Measurements from ENCODE around the gene DNAJB7. TPM values are rescaled to one million over a fixed set of nuclear protein-coding genes. Genes with fewer than 3 reads are reported as not detected.
"Not testable (repeated sequence)": the region's sequence is repeated elsewhere in the genome, so short reads cannot be mapped to it uniquely, and the experiment has no call there.

The DNAJB7 gene
- total RNA-seq, 1 donor from 2014 or later: not detected

GRCh38 chr22:40857309-40857855, 4.5 kb downstream of the DNAJB7 start:
- H3K4me3 ChIP-seq (ENCODE audit: low read depth, low read length): peak overlapping the region; percentile 95
- TF ChIP-seq CTCF (conservative IDR thresholded peaks at IDR 0.05; ENCODE audit: low read depth, low read length): no peak
- DNase-seq (ENCODE audit: low read depth): no peak

GRCh38 chr22:40856513-40857308, 5.2 kb downstream of the DNAJB7 start, which contains the start of the genes ST13 and XPNPEP3:
TSS of gene ST13 (minus strand) at chr22:40856639. CDS start at chr22:40856540, 99 bp downstream.
TSS of gene XPNPEP3 (plus strand) at chr22:40857148. CDS start at chr22:40857182, 34 bp downstream.
- peak within 1 kb of the TSS; percentile 95 for H3K4me3 ChIP-seq (ENCODE audit: low read depth, low read length)
- peak; percentile 36 for TF ChIP-seq CTCF (conservative IDR thresholded peaks at IDR 0.05; ENCODE audit: low read depth, low read length)
- DNase-seq (ENCODE audit: low read depth): peak; percentile 59

GRCh38 chr22:40855979-40856512, 5.9 kb downstream of the DNAJB7 start:
- DNase-seq (ENCODE audit: low read depth): no peak

GRCh38 chr22:40855071-40855978, 6.6 kb downstream of the DNAJB7 start:
- no peak for TF ChIP-seq CTCF (conservative IDR thresholded peaks at IDR 0.05; ENCODE audit: low read depth, low read length)
- peak overlapping the region; percentile 95 for H3K4me3 ChIP-seq (ENCODE audit: low read depth, low read length)
- no peak for DNase-seq (ENCODE audit: low read depth)

More at GRCh38 chr22:40855979-40856512, 5.9 kb downstream of the DNAJB7 start:
- TF ChIP-seq CTCF (conservative IDR thresholded peaks at IDR 0.05; ENCODE audit: low read depth, low read length): no peak
- peak overlapping the region; percentile 95 for H3K4me3 ChIP-seq (ENCODE audit: low read depth, low read length)

GRCh38 chr22:40853961-40854360, 8.0 kb downstream of the DNAJB7 start:
- TF ChIP-seq CTCF (conservative IDR thresholded peaks at IDR 0.05; ENCODE audit: low read depth, low read length): no peak
- H3K4me3 ChIP-seq (ENCODE audit: low read depth, low read length): peak overlapping the region; percentile 95
- no peak for DNase-seq (ENCODE audit: low read depth)

- H3K4me3 ChIP-seq (ENCODE audit: low read depth, low read length): peak overlapping the region; percentile 95
- DNase-seq (ENCODE audit: low read depth): no peak
Measured at GRCh38 chr22:40853333-40853732, 8.6 kb downstream of the DNAJB7 start.

GRCh38 chr22:40845816-40846215, 16.1 kb downstream of the DNAJB7 start:
- not testable (repeated sequence) for H3K4me3 ChIP-seq (ENCODE audit: low read depth, low read length); DNase-seq (ENCODE audit: low read depth)

More at GRCh38 chr22:40853333-40853732, 8.6 kb downstream of the DNAJB7 start:
- no peak for TF ChIP-seq CTCF (conservative IDR thresholded peaks at IDR 0.05; ENCODE audit: low read depth, low read length)

Data from epithelial cell of proximal tubule (primary cell).